ENCODE data around the gene ANO2.

The ANO2 gene

DNA sequence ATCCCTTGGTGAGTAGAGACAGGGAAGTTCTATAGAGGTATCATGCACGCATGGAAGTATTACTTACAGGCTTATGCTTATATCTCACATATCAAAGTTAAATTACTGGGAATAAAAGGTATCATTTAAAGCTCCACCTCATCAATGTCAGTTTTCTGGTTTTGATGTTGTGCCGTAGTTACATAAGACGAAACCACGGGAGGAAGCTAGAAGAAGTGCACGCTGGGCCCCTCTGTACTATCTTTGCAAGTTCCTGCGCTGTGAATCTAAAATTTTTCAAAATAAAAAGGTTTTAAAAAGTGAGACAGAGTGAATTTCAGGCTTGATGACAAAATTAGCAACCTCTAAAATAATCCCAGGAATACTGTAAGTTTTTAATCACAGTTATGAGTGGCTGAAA is 198.1 kb downstream of the ANO2 start:
- no peaks in the 10 kb centered on the region for H3K9me3 ChIP-seq (ENCODE audit: low read length)
- H3K36me3 ChIP-seq (ENCODE audit: insufficient read depth, low read length), result no peaks in the 10 kb centered on the region
- H3K4me3 ChIP-seq (ENCODE audit: low read length), result no peak overlapping the region
- H3K4me1 ChIP-seq (ENCODE audit: insufficient read depth, low read length), result no peaks in the 10 kb centered on the region
- no peaks in the 10 kb centered on the region for H3K27me3 ChIP-seq (ENCODE audit: insufficient read depth, low read length)
- no peak overlapping the region for H2AFZ ChIP-seq (ENCODE audit: low read depth, low read length)

DNA sequence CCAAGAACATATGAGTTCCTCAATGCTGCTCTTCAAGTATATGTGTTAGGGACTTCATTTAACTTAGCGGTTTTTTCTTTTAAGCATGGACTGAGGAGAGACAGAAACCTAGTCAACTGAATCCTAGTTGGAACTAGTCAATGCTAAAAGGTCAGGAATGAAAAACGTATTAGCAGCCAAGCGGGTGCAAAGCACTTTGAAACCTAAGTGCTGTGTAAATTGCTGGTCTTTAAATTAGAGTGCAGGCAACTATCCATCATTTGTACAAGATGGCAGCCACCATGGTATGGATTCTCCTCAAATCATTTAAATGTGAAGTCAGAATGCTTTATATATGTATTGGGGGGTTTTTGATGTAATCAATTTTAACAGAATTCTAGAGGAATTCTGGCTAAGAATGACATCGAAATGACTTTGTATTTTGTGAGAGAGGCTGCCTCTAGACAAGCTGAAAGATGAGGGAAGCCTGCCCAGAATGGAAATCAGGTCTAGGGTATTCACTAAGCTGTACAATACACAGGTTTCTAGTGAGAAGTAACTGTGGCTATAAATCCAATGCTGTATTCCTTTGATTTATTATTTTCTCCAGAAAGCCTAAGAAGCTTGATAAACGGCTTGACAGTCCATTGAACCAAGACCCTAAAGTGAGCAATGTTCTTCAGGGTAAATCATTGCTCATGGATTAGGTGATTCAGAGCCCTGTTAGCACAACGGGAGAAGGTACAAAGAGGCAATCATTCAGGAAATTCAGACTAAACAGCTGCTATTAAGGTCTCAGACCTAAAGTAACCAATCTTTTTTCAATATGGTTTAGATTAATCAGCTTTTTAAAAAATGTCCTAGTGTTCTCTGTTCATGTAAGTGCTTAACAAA is 198.8 kb downstream of the ANO2 start:
- Histone ChIP-seq H3K36me3 (ENCODE audit: insufficient read depth, low read length) (no peaks in the 10 kb centered on the region), H3K4me1 (ENCODE audit: insufficient read depth, low read length) (no peaks in the 10 kb centered on the region), H3K27me3 (ENCODE audit: insufficient read depth, low read length) (no peaks in the 10 kb centered on the region), H3K9me3 (ENCODE audit: low read length) (no peaks in the 10 kb centered on the region), H2AFZ (ENCODE audit: low read depth, low read length) (no peak overlapping the region), H3K4me3 (ENCODE audit: low read length) (no peak overlapping the region)

DNA sequence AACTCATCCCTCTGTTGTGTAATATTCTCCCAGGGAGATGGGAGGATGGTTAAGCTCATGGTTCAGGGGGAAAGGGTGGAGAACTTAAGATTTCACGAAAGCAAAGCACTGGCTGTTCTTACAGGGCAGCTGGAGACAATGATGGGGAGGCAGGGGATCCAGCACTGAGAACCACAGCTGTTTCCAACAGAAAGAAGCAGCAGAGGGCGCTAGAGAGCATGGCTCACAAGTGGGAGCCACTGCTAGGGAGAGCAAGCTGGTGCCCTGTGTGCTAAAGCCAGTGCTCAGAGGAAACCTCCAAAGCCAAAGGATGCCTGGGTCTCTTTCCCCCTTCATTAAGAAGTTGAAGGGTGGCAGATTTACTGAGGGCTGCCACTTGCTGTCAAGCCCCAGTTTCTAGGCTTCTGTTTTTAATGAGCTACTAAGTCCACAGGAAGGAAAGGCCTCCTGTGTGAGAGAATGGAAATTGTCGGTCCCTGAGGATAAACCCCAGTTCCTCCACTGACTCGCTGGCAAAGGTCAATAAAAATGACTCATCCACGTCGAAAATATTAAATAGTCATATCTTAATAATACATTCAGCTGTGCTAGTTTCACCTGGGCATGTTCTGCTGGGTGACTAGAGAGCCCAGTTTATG is 199.7 kb downstream of the ANO2 start:
- Histone ChIP-seq H3K36me3 (ENCODE audit: insufficient read depth, low read length) (no peaks in the 10 kb centered on the region), H3K9me3 (ENCODE audit: low read length) (no peaks in the 10 kb centered on the region), H3K4me3 (ENCODE audit: low read length) (no peak overlapping the region), H3K27me3 (ENCODE audit: insufficient read depth, low read length) (no peaks in the 10 kb centered on the region), H2AFZ (ENCODE audit: low read depth, low read length) (no peak overlapping the region), H3K4me1 (ENCODE audit: insufficient read depth, low read length) (no peaks in the 10 kb centered on the region)

DNA sequence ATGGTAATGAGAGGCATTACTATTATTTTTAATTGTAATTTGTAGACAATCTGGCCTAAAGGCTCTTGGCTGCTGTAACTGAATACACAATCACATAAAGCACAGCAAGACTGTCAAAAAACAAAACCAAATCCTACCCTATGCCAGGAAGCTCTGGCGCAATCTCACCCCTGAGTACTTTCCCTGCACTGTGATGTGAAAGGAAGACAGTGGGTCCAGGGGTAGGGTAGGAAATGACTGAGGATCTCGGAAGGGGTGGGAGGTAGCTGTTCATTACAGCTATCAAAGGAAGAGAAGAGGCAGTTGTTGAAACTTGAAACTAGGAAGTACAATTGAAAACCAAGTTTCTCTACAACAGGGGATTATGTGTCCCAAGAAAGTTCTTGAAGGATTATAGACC is 202.8 kb downstream of the ANO2 start:
- H3K4me3 ChIP-seq (ENCODE audit: low read length), result no peak overlapping the region
- no peaks in the 10 kb centered on the region for H3K27me3 ChIP-seq (ENCODE audit: insufficient read depth, low read length)
- no peaks in the 10 kb centered on the region for H3K9me3 ChIP-seq (ENCODE audit: low read length)
- no peak overlapping the region for H2AFZ ChIP-seq (ENCODE audit: low read depth, low read length)
- H3K36me3 ChIP-seq (ENCODE audit: insufficient read depth, low read length), result no peaks in the 10 kb centered on the region
- H3K4me1 ChIP-seq (ENCODE audit: insufficient read depth, low read length), result no peaks in the 10 kb centered on the region

DNA sequence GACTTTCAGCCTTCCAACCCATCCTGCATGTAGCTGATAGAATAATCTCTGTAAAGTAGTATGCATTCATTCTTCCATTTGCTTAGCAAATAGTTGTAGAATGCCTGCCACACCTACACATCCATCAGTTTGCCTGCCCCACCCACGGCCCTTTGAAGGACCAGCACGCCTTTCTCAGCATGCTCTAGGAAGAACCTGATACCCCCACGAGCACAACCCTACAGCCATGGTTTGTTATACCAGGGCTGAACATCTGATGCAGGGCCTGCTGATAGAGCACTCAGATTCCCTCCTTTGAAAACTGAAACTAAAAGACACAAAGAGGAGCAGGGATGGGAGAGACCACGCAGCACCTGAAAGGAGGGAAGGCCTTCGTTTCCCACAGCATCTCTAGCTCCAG is 205.1 kb downstream of the ANO2 start:
- H3K36me3 ChIP-seq (ENCODE audit: insufficient read depth, low read length), result no peaks in the 10 kb centered on the region
- H3K9me3 ChIP-seq (ENCODE audit: low read length), result no peaks in the 10 kb centered on the region
- no peak overlapping the region for H3K4me3 ChIP-seq (ENCODE audit: low read length)
- H2AFZ ChIP-seq (ENCODE audit: low read depth, low read length), result no peak overlapping the region
- H3K4me1 ChIP-seq (ENCODE audit: insufficient read depth, low read length), result no peaks in the 10 kb centered on the region
- no peaks in the 10 kb centered on the region for H3K27me3 ChIP-seq (ENCODE audit: insufficient read depth, low read length)

DNA sequence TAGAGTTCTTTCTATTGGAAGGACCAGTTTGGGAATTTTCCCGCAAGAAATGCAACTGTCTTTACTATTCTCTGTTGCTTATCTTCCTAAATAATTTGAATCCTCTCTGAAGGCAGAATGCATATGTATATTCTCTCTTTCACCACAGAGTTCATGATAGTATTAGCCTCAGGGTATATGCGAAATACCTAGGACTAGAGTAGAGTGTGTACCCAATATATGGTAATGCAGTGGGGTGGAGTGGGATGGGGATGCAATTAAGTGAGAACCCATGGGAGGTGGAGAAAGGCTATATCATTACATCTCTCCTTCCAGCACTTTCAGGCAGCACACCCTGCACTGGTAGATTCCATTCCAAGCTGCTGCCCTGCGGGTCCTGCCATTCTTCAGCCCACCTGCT is 207.3 kb downstream of the ANO2 start:
- Histone ChIP-seq H3K4me3 (ENCODE audit: low read length) (no peak overlapping the region), H2AFZ (ENCODE audit: low read depth, low read length) (no peak overlapping the region), H3K36me3 (ENCODE audit: insufficient read depth, low read length) (no peaks in the 10 kb centered on the region), H3K9me3 (ENCODE audit: low read length) (no peaks in the 10 kb centered on the region), H3K27me3 (ENCODE audit: insufficient read depth, low read length) (no peaks in the 10 kb centered on the region), H3K4me1 (ENCODE audit: insufficient read depth, low read length) (no peaks in the 10 kb centered on the region)

DNA sequence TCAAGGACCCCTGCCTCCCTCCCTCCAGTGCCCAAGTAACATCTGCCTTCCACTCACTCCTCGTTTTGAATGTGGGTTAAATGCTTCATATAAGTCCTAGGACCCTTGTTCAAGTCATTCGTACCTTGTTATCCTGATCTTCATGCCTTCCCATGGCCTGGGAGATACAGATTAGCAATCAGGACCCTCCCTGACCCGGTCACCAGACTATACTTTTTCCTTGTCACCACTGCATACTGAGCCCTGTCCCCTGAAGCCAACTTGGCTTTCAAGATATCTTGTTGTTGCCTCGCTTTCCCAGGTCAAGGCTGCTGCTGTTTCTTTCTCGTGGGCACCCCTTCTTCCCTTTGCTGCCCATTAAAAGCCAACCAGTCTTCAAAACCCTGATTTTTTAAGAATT is 208.5 kb downstream of the ANO2 start:
- H3K9me3 ChIP-seq (ENCODE audit: low read length), result no peaks in the 10 kb centered on the region
- no peak overlapping the region for H2AFZ ChIP-seq (ENCODE audit: low read depth, low read length)
- no peak overlapping the region for H3K4me3 ChIP-seq (ENCODE audit: low read length)
- no peaks in the 10 kb centered on the region for H3K36me3 ChIP-seq (ENCODE audit: insufficient read depth, low read length)
- H3K4me1 ChIP-seq (ENCODE audit: insufficient read depth, low read length), result no peaks in the 10 kb centered on the region
- no peaks in the 10 kb centered on the region for H3K27me3 ChIP-seq (ENCODE audit: insufficient read depth, low read length)

DNA sequence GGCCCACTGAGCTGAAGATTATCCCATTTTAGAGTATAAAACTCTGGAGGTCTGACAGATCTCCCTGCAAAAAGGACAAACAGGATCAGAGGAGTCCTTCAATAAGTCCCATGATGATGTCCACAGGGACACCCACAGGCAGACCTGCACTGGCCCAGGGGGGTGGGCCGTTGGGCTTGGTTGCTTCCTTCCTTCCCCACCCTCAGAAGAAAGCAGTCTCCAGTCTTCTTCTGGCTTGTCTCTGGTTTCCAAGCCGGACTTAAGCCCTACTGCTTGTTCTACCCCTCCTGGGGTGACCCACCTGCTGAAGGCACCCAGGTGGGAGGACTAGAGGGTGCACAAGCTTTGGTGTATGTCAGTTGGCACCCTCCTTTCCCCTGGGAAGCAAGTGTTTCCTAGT is 209.0 kb downstream of the ANO2 start:
- H3K36me3 ChIP-seq (ENCODE audit: insufficient read depth, low read length), result no peaks in the 10 kb centered on the region
- H3K4me1 ChIP-seq (ENCODE audit: insufficient read depth, low read length), result no peaks in the 10 kb centered on the region
- H3K27me3 ChIP-seq (ENCODE audit: insufficient read depth, low read length), result no peaks in the 10 kb centered on the region
- H3K9me3 ChIP-seq (ENCODE audit: low read length), result no peaks in the 10 kb centered on the region
- no peak overlapping the region for H2AFZ ChIP-seq (ENCODE audit: low read depth, low read length)
- no peak overlapping the region for H3K4me3 ChIP-seq (ENCODE audit: low read length)

DNA sequence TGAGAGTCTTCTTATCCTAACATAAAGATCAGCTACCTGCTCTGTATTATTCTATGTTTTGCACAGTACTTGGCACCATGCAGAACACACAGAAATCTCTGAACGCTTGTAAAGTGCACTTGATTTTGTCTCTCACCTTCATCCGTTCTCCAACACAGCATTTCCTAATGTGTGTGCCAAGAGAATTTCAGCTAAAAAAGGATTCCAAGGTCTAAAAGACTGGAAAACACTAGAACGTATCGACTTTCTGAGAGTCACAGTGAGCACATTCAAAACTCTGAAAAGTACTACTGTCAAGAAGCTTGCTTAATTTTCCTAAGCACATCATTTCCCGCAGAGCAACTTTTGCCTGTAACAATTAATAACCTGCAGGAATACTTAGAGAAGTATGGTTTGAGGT is 211.1 kb downstream of the ANO2 start:
- Histone ChIP-seq H3K4me3 (ENCODE audit: low read length) (no peak overlapping the region), H2AFZ (ENCODE audit: low read depth, low read length) (no peak overlapping the region), H3K4me1 (ENCODE audit: insufficient read depth, low read length) (no peaks in the 10 kb centered on the region), H3K36me3 (ENCODE audit: insufficient read depth, low read length) (no peaks in the 10 kb centered on the region), H3K27me3 (ENCODE audit: insufficient read depth, low read length) (no peaks in the 10 kb centered on the region), H3K9me3 (ENCODE audit: low read length) (no peaks in the 10 kb centered on the region)

DNA sequence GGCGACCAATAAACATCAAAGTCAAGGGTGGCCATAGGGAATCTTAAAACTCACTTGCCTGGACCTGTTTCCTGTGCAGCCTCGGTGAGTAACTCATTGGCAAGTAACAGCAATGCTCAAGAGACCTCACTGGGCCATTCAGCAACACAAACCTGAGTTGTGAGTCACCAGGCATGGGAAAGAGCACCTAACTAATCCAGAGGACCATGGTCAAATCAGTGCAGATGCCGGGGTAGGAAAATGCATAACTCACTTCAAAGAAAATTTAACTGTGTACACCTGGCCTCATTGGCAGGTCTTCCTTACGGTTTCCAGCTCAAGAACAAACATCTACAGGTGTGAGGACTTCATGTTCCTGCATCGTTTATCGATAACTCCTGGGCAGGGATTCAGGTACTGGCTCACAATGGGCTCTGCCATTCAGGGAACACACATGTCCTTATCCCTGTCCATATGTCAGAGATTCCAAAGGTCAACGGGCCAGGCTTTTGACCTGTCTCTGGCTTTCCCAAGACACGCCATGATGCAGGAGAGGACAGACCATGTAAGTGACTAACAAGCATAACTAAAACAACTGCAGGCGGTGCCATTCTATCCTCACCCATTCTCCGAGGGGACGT is 211.8 kb downstream of the ANO2 start:
- Histone ChIP-seq H3K4me1 (ENCODE audit: insufficient read depth, low read length) (no peaks in the 10 kb centered on the region), H2AFZ (ENCODE audit: low read depth, low read length) (no peak overlapping the region), H3K36me3 (ENCODE audit: insufficient read depth, low read length) (no peaks in the 10 kb centered on the region), H3K4me3 (ENCODE audit: low read length) (no peak overlapping the region), H3K27me3 (ENCODE audit: insufficient read depth, low read length) (no peaks in the 10 kb centered on the region), H3K9me3 (ENCODE audit: low read length) (no peaks in the 10 kb centered on the region)

DNA sequence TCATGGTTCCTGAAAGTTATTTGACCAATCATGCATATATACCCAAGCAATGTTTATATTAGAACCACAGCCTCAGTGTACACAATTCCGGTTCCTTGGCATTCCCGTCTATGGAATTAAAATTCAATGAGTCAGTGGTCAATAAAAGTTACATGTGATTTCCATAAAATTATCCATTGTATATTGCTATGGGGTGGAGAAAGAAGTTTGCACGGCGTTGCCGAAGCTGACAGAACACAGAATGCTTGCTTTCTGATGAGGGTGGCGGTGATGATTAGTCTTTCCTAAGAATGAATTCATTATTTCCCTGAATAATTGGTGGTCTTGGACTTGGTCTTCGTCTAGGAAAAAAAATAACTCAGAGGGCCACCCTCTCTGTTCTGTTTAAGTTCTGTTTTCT is 214.1 kb downstream of the ANO2 start:
- Histone ChIP-seq H3K36me3 (ENCODE audit: insufficient read depth, low read length) (no peaks in the 10 kb centered on the region), H3K9me3 (ENCODE audit: low read length) (no peaks in the 10 kb centered on the region), H2AFZ (ENCODE audit: low read depth, low read length) (no peak overlapping the region), H3K4me3 (ENCODE audit: low read length) (no peak overlapping the region), H3K4me1 (ENCODE audit: insufficient read depth, low read length) (no peaks in the 10 kb centered on the region), H3K27me3 (ENCODE audit: insufficient read depth, low read length) (no peaks in the 10 kb centered on the region)

DNA sequence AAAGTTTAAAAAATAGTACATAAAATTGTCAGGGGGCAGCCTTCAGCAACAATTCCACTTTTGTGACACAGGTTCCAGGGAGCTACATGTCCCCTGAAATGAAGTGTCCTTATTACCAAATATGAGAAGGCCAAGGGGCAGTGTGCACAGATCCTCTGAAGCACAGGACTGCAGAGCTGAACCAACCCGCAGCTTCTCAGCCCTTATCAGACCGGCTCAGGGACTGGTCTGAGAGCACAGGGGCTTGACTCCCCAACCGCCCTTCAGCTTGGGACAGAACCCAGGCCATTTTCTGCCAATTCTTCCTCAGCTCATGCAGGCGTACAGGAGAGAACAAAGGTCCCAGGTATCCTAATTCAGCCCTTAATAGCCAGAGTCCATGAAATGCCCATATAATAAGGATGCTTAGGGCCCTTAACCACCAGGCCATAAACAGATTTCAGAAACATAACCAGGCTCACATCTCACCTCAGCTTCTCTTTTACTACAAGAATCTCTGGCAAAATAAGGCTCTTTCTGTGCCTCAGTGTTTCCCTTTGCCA is 221.3 kb downstream of the ANO2 start:
- H3K36me3 ChIP-seq (ENCODE audit: insufficient read depth, low read length), result no peaks in the 10 kb centered on the region
- no peaks in the 10 kb centered on the region for H3K9me3 ChIP-seq (ENCODE audit: low read length)
- no peaks in the 10 kb centered on the region for H3K27me3 ChIP-seq (ENCODE audit: insufficient read depth, low read length)
- H3K4me1 ChIP-seq (ENCODE audit: insufficient read depth, low read length), result peaks cover 28% of the 10 kb centered on the region
- no peak overlapping the region for H2AFZ ChIP-seq (ENCODE audit: low read depth, low read length)
- H3K4me3 ChIP-seq (ENCODE audit: low read length), result no peak overlapping the region

DNA sequence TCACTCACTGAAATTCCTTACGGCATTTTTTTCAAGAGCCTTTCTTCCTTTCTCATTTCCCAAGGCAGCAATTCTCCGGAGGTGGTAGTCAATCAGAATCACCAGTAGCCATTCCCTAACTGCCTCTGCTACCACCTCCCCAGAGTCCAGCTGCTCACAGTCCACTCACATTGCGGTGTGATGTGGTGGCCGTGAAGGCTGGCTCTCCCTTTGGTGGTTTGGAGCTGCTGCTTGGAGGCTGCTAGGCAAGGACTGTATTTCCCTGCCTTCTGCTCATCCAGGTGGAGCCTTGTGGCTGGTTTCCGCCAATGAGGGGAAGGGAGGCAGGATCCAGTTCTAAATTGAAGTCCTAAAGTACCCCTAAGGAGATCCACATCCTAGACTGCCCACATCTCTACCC is 222.0 kb downstream of the ANO2 start:
- Histone ChIP-seq H3K4me1 (ENCODE audit: insufficient read depth, low read length) (peaks cover 29% of the 10 kb centered on the region), H3K4me3 (ENCODE audit: low read length) (no peak overlapping the region), H3K27me3 (ENCODE audit: insufficient read depth, low read length) (no peaks in the 10 kb centered on the region), H3K9me3 (ENCODE audit: low read length) (no peaks in the 10 kb centered on the region), H2AFZ (ENCODE audit: low read depth, low read length) (no peak overlapping the region), H3K36me3 (ENCODE audit: insufficient read depth, low read length) (no peaks in the 10 kb centered on the region)

Measured in neuron (in vitro differentiated cells).